ENCODE data around the gene TOR2A. TPM values are rescaled to one million over a fixed set of nuclear protein-coding genes. Genes with fewer than 3 reads are reported as not detected.

The TOR2A gene
- total RNA-seq, 1 experiment from 2014 or later = 8.4 TPM

DNA sequence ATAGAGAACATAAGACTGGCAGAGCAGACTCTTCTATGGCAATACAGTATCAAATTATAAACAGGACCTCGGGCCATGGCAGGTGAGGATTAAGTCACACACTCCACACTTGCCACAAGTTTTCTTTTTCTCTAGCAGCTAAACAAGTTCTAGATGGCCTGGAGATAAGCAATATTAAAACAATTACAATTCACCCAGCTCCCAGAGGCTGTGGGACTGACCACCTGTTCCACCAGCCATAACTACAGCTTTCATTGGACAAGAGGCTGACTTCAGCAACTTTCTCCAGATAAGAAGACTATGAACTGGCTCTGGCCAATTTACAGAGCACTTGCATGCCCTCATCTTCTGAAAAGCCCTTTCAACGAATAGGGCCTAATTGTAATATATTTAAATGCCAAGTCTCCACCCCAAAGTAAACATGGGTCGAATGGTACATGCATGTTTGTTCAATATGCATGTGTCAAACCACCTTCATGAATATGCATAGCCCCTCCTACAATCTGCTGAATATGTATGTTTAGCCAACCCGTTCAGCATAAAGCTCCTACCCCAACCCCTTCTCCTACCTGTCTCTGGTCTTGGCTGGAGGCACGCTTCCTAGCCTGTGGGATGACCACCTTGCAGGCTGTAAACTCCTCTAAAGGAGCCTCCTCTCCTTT, 34.4 kb downstream of the TOR2A start:
- POLR2A ChIA-PET = interaction anchor here (2.6 kb wide), 1 partner anchor 89 kb away, joined by 7 read pairs; the partner anchor contains the start of gene STXBP1
- no peaks in the 10 kb centered on the region for H3K9me3 Mint-ChIP-seq (ENCODE audit: unreplicated experiment)
- peaks cover 7% of the 10 kb centered on the region for H3K4me1 Mint-ChIP-seq (ENCODE audit: insufficient read depth, unreplicated experiment)
- H3K4me3 Mint-ChIP-seq (ENCODE audit: unreplicated experiment) = no peak overlapping the region
- DNase-seq (ENCODE audit: unreplicated experiment) = no peak
- peaks cover 13% of the 10 kb centered on the region for H3K36me3 Mint-ChIP-seq (ENCODE audit: insufficient read depth, unreplicated experiment)
- no TSS peak for BruUV-seq (replicated peaks)
- intact Hi-C loops (cut with micrococcal nuclease) = no loop called here
- no peaks in the 10 kb centered on the region for H3K27me3 Mint-ChIP-seq (ENCODE audit: insufficient read depth, unreplicated experiment)
- TF ChIP-seq, protein P1, sequence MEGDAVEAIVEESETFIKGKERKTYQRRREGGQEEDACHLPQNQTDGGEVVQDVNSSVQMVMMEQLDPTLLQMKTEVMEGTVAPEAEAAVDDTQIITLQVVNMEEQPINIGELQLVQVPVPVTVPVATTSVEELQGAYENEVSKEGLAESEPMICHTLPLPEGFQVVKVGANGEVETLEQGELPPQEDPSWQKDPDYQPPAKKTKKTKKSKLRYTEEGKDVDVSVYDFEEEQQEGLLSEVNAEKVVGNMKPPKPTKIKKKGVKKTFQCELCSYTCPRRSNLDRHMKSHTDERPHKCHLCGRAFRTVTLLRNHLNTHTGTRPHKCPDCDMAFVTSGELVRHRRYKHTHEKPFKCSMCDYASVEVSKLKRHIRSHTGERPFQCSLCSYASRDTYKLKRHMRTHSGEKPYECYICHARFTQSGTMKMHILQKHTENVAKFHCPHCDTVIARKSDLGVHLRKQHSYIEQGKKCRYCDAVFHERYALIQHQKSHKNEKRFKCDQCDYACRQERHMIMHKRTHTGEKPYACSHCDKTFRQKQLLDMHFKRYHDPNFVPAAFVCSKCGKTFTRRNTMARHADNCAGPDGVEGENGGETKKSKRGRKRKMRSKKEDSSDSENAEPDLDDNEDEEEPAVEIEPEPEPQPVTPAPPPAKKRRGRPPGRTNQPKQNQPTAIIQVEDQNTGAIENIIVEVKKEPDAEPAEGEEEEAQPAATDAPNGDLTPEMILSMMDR (IDR thresholded peaks at IDR 0.05; ENCODE audit: unreplicated experiment) = no peak
- CTCF ChIA-PET = interaction anchor here (0.6 to 0.7 kb wide), 2 partner anchors 15 to 71 kb away, joined by 3 read pairs; no protein-coding TSS in a partner anchor
- no peak overlapping the region for H3K27ac Mint-ChIP-seq (ENCODE audit: low read depth, unreplicated experiment)

DNA sequence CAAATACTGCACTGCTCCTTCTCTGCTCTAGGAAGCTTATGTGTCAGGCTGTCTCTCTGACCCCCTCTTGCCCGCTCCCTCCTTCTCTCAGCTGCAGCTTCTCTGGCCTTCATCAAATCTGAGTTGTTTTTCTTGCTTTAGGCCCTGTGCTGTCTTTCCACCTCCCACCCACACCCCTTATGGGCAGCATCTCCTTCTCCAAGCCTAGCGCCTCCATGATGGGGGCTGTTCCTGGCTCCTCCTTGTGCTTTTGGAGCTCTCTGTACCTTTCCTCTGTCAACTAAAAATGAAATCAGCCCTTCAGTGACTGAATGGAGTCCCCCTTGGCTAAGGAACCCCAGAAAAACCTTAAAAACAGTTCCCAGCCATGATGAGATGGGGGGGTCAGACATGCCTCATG, 35.0 kb downstream of the TOR2A start:
- no peak overlapping the region for H3K27ac Mint-ChIP-seq (ENCODE audit: low read depth, unreplicated experiment)
- BruUV-seq (replicated peaks) = no TSS peak
- peaks cover 13% of the 10 kb centered on the region for H3K36me3 Mint-ChIP-seq (ENCODE audit: insufficient read depth, unreplicated experiment)
- DNase-seq (ENCODE audit: unreplicated experiment) = no peak
- CTCF ChIA-PET = interaction anchor here (0.6 kb wide), 3 partner anchors 14 to 679 kb away, joined by 3 to 4 read pairs (median 3); no protein-coding TSS in a partner anchor
- no peaks in the 10 kb centered on the region for H3K27me3 Mint-ChIP-seq (ENCODE audit: insufficient read depth, unreplicated experiment)
- TF ChIP-seq, protein P1 (IDR thresholded peaks at IDR 0.05; ENCODE audit: unreplicated experiment) = no peak
- intact Hi-C loops (cut with micrococcal nuclease) = no loop called here
- H3K9me3 Mint-ChIP-seq (ENCODE audit: unreplicated experiment) = no peaks in the 10 kb centered on the region
- POLR2A ChIA-PET = interaction anchor here (2.6 kb wide), 1 partner anchor 89 kb away, joined by 7 read pairs; the partner anchor contains the start of gene STXBP1
- peaks cover 7% of the 10 kb centered on the region for H3K4me1 Mint-ChIP-seq (ENCODE audit: insufficient read depth, unreplicated experiment)
- no peak overlapping the region for H3K4me3 Mint-ChIP-seq (ENCODE audit: unreplicated experiment)

DNA sequence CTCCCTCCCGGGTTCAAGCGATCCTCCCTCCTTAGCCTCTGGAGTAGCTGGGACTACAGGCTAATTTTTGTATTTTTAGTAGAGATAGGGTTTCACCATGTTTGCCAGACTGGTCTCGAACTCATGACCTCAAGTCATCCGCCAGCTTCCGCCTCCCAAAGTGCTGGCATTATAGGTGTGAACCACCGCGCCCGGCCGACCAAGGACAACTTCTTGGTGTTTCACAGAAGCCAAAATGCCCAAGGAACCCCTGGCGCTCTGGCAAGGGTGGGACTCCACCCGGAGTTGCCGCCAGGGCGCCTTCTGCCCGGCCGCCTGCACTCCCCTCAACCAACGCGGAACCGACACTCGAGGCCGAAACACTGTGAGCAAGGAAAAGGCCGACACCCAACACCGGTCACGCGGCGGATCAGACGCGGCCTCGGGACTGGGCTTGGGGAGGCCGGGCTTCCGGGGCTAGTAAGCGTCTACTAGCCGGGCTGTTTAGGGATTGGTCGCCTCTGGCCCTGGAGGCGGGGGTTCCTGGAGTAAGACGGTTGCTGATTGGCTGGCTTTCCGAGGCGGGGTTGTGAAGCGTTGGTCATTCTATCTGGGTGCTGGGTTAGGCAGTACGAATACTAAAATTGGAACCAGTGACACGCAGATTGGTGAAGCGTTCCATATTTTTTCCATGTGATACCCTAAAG, 36.0 kb downstream of the TOR2A start:
- peak overlapping the region; percentile 98 for H3K27ac Mint-ChIP-seq (ENCODE audit: low read depth, unreplicated experiment)
- peaks cover 13% of the 10 kb centered on the region for H3K36me3 Mint-ChIP-seq (ENCODE audit: insufficient read depth, unreplicated experiment)
- H3K4me1 Mint-ChIP-seq (ENCODE audit: insufficient read depth, unreplicated experiment) = peaks cover 7% of the 10 kb centered on the region
- H3K4me3 Mint-ChIP-seq (ENCODE audit: unreplicated experiment) = peak overlapping the region; percentile 73
- intact Hi-C loops (cut with micrococcal nuclease) = no loop called here
- TSS peak; percentile 84 for BruUV-seq (replicated peaks)
- TF ChIP-seq, protein P1 (IDR thresholded peaks at IDR 0.05; ENCODE audit: unreplicated experiment) = no peak
- POLR2A ChIA-PET = interaction anchor here (0.7 to 2.6 kb wide), 4 partner anchors 14 to 88 kb away, joined by 3 to 7 read pairs (median 4); partner anchors contain the start of gene STXBP1
- no peaks in the 10 kb centered on the region for H3K9me3 Mint-ChIP-seq (ENCODE audit: unreplicated experiment)
- CTCF ChIA-PET = interaction anchor here (0.6 kb wide), 4 partner anchors 93 to 678 kb away, joined by 3 to 4 read pairs (median 3); no protein-coding TSS in a partner anchor
- H3K27me3 Mint-ChIP-seq (ENCODE audit: insufficient read depth, unreplicated experiment) = no peaks in the 10 kb centered on the region
- DNase-seq (ENCODE audit: unreplicated experiment) = peak; percentile 97

DNA sequence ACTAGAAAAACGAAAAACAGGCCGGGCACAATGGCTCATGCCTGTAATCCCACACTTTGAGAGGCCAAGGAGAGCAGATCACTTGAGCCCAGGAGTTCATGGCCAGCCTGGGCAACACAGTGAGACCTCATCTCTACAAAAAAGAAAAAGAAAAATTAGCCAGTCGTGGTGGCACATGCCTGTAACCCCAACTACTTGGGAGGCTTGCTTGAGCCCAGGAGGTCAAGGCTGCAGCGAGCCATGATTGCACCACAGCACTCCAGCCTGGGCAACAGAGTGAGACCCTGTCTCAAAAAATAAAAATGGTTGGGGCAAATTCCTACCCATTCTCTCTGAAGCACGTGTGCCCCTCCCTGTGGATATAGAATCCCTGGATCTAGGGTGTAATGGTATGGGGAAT, 36.7 kb downstream of the TOR2A start:
- CTCF ChIA-PET = interaction anchor here (0.6 kb wide), 1 partner anchor 92 kb away, joined by 3 read pairs; no protein-coding TSS in a partner anchor
- TF ChIP-seq, protein P1 (IDR thresholded peaks at IDR 0.05; ENCODE audit: unreplicated experiment) = no peak
- BruUV-seq (replicated peaks) = no TSS peak
- Mint-ChIP-seq H3K27me3 (ENCODE audit: insufficient read depth, unreplicated experiment) (no peaks in the 10 kb centered on the region), H3K36me3 (ENCODE audit: insufficient read depth, unreplicated experiment) (peaks cover 13% of the 10 kb centered on the region), H3K4me3 (ENCODE audit: unreplicated experiment) (no peak overlapping the region), H3K27ac (ENCODE audit: low read depth, unreplicated experiment) (no peak overlapping the region), H3K9me3 (ENCODE audit: unreplicated experiment) (no peaks in the 10 kb centered on the region), H3K4me1 (ENCODE audit: insufficient read depth, unreplicated experiment) (peaks cover 7% of the 10 kb centered on the region)
- intact Hi-C loops (cut with micrococcal nuclease) = no loop called here
- DNase-seq (ENCODE audit: unreplicated experiment) = no peak
- POLR2A ChIA-PET = interaction anchor here (0.7 to 2.6 kb wide), 4 partner anchors 13 to 87 kb away, joined by 3 to 7 read pairs (median 4); partner anchors contain the start of gene STXBP1
